B cell (primary cell): ENCODE data around the gene ATP11A.

Experiments used
- CTCF ChIP-seq: fragments of 200-600 bp; IDR thresholded peaks from one replicate; pipeline ENCODE4 v1.8.0; 2022; ENCODE audit warnings: antibody characterized with exemption, mild to moderate bottlenecking
- EZH2 ChIP-seq: IDR thresholded peaks from 2 replicates; pipeline ENCODE4 v1.6.1; 2012; ENCODE audit warnings: borderline replicate concordance, low read depth, mild to moderate bottlenecking, moderate library complexity, low read length; ENCODE audit not compliant: insufficient read depth, poor library complexity, severe bottlenecking

- TF ChIP-seq CTCF = no peak
- TF ChIP-seq EZH2 = no peak
Observed at GRCh38 chr13:112835796-112836195, 146.0 kb downstream of the ATP11A start.
